Large intestine (tissue), 3 donors: ENCODE results near the gene FKBP9. TPM values are rescaled to one million over a fixed set of nuclear protein-coding genes. Genes with fewer than 3 reads are reported as not detected.
A peak's percentile ranks its signal among the peaks of the same experiment; 100 is the strongest.
"Not testable (repeated sequence)": the region's sequence is repeated elsewhere in the genome, so short reads cannot be mapped to it uniquely, and the experiment has no call there.

Source experiments
- DNase-seq, 2 donors: peaks; one replicate each; pipeline versions ENCODE4 v3.0.0 to v3.0.0-alpha.2; 2013
- H3K27ac ChIP-seq: one replicate; pipeline ENCODE4 v1.5.1; 2013; ENCODE audit warnings: low read length
- H3K27me3 ChIP-seq: 2 replicates; pipeline ENCODE4 v1.6.1; 2013; ENCODE audit warnings: low read length; ENCODE audit not compliant: control insufficient read depth, insufficient read depth
- H3K36me3 ChIP-seq: 2 replicates; pipeline ENCODE4 v1.6.1; 2013; ENCODE audit warnings: low read length; ENCODE audit not compliant: control insufficient read depth, insufficient read depth
- H3K4me1 ChIP-seq: one replicate; pipeline ENCODE4 v1.6.1; 2013; ENCODE audit warnings: low read length; ENCODE audit not compliant: control insufficient read depth, insufficient read depth
- H3K4me3 ChIP-seq: one replicate; pipeline ENCODE4 v1.5.1; 2013; ENCODE audit warnings: low read length
- H3K9me3 ChIP-seq: one replicate; pipeline ENCODE4 v1.6.1; 2013; ENCODE audit warnings: mild to moderate bottlenecking, low read depth, low read length, moderate library complexity; ENCODE audit not compliant: control insufficient read depth
- WGBS: methylation state at CpG from one replicate; pipeline ENCODE4 v1.1.5; 2013; ENCODE audit warnings: low lambda C conversion rate; ENCODE audit not compliant: insufficient coverage; 5-methylcytosine and 5-hydroxymethylcytosine counted together
- polyA plus RNA-seq: library from polyadenylated mRNA; unstranded; fragments of 120-200 nt; gene quantifications from one replicate; pipeline ENCODE4 v1.2.1, GENCODE V29; 2013

Gene FKBP9
- polyA plus RNA-seq, 1 donor, result 67.8 TPM

GRCh38 chr7:33004104-33004616 is 46.9 kb downstream of the FKBP9 start:
- WGBS, result no CpG with 5 or more reads among the region's 10 CpGs
- H3K36me3 ChIP-seq, result peaks cover 14% of the 10 kb centered on the region
- not testable (repeated sequence) for H3K9me3 ChIP-seq, H3K4me3 ChIP-seq, H3K27me3 ChIP-seq, H3K27ac ChIP-seq, DNase-seq, H3K4me1 ChIP-seq

DNA sequence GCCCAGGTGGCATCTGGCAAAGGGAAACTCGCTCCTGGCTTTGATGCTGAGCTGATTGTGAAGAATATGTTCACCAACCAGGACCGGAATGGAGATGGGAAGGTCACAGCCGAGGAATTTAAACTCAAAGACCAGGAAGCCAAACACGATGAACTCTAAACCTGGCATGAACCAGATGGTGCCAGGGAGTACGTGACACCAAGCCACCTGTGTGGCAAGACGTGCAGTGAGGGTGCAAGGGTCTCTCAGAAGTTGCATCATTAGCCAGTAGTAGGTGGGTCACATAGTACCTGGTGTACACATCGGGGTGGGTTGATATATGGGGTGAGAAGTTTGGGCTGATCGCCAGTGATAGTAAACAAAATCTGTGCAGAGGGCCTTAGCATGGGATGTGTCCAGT is 48.0 kb downstream of the FKBP9 start:
- not testable (repeated sequence) for DNase-seq, H3K4me1 ChIP-seq, H3K27ac ChIP-seq, H3K27me3 ChIP-seq, H3K4me3 ChIP-seq, H3K9me3 ChIP-seq
- H3K36me3 ChIP-seq, result peaks cover 14% of the 10 kb centered on the region
- WGBS, result no CpG with 5 or more reads among the region's 8 CpGs

DNA sequence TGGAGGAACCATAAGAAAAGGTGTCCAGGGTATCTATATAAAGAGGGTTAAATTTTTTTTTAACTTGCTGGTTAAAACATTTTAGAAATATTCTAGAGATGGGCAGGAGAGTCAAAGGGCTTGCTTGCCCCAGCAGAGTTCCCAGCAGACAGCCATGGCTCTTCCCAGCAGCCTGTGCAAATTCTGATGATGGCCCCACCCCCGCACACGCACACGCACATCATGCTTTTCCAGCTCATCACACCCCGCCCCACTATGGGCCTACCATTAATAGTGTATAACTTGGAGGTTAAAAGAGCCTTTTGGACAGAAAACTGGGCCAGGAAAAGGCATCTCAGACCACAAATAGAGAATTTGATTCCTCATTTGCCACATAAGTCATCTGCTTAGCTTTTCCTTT is 48.5 kb downstream of the FKBP9 start:
- not testable (repeated sequence) for H3K4me1 ChIP-seq, H3K9me3 ChIP-seq, H3K27me3 ChIP-seq, H3K4me3 ChIP-seq, H3K27ac ChIP-seq, DNase-seq
- H3K36me3 ChIP-seq, result peaks cover 14% of the 10 kb centered on the region
- no CpG with 5 or more reads among the region's 4 CpGs for WGBS

DNA sequence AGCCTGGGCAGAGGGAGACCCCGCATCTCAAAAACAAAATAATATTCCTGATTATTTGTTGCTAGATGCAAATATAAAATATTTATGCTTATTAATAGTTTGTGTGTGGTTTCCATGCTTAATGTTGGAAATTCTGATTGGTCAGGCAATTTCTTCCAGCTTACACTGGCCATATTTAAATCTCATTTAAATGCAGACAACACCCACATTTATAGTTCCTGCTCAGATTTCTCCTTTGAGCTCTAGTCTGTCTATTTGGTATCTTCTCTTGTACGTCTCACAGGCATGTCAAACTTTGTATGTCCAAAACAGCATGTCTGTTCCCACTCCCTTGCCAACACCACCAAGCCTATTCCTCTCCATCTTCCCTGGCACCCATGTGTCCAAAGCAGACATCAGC is 52.5 kb downstream of the FKBP9 start:
- WGBS, result no CpG with 5 or more reads among the region's 2 CpGs

GRCh38 chr7:33012364-33012763 is 55.1 kb downstream of the FKBP9 start:
- H3K9me3 ChIP-seq, result no peaks in the 10 kb centered on the region
- no peaks in the 10 kb centered on the region for H3K27me3 ChIP-seq
- H3K4me3 ChIP-seq, result no peak overlapping the region
- DNase-seq, result no peak
- H3K27ac ChIP-seq, result no peak overlapping the region
- no peaks in the 10 kb centered on the region for H3K4me1 ChIP-seq
- H3K36me3 ChIP-seq, result peaks cover 36% of the 10 kb centered on the region

More for the DNA sequence above, 52.5 kb downstream of the FKBP9 start:
- Histone ChIP-seq H3K9me3 (no peaks in the 10 kb centered on the region), H3K4me1 (no peaks in the 10 kb centered on the region), H3K27me3 (no peaks in the 10 kb centered on the region), H3K4me3 (no peak overlapping the region), H3K36me3 (peaks cover 21% of the 10 kb centered on the region), H3K27ac (no peak overlapping the region)
- no peak for DNase-seq

GRCh38 chr7:33024189-33024757 is 67.0 kb downstream of the FKBP9 start:
- DNase-seq, result peak in 1 of 2 donors; percentile 33
- H3K4me1 ChIP-seq, result no peaks in the 10 kb centered on the region
- no peak overlapping the region for H3K27ac ChIP-seq
- no peaks in the 10 kb centered on the region for H3K9me3 ChIP-seq
- H3K36me3 ChIP-seq, result peaks cover 37% of the 10 kb centered on the region
- H3K4me3 ChIP-seq, result no peak overlapping the region
- no peaks in the 10 kb centered on the region for H3K27me3 ChIP-seq
- WGBS, result 27% methylated on average over 3 of the region's 4 CpGs

GRCh38 chr7:33035776-33036175 is 78.5 kb downstream of the FKBP9 start:
- no peak overlapping the region for H3K4me3 ChIP-seq
- no peak overlapping the region for H3K27ac ChIP-seq
- no peaks in the 10 kb centered on the region for H3K9me3 ChIP-seq
- no peaks in the 10 kb centered on the region for H3K4me1 ChIP-seq
- WGBS, result 94% methylated on average over 2 of the region's 2 CpGs
- H3K36me3 ChIP-seq, result peaks cover 3% of the 10 kb centered on the region
- H3K27me3 ChIP-seq, result no peaks in the 10 kb centered on the region
- DNase-seq, result no peak

DNA sequence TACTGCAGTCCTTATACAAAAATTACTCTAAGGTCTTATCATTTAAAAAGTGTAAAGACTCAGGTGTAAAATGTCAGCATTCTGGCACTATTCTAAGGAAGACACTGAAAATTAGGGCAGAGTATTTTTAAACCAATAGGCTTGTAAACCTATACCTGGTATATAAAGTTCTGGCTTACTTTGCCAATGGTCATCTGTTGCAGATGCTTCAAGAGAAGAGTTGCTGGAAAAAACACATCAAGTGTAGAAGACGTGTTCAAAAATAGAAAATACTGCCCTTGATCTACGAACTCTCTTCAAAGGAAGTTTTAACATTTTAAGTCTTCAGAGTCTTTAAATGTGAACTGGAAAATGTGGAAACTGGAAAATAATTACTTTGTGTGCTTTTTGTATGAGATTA is 81.4 kb downstream of the FKBP9 start:
- no peaks in the 10 kb centered on the region for H3K9me3 ChIP-seq
- DNase-seq, result no peak
- peaks cover 18% of the 10 kb centered on the region for H3K4me1 ChIP-seq
- peaks cover 3% of the 10 kb centered on the region for H3K36me3 ChIP-seq
- peak overlapping the region; percentile 54 for H3K4me3 ChIP-seq
- no peaks in the 10 kb centered on the region for H3K27me3 ChIP-seq
- H3K27ac ChIP-seq, result peak overlapping the region; percentile 82
- WGBS, result no CpG with 5 or more reads among the region's 2 CpGs

DNA sequence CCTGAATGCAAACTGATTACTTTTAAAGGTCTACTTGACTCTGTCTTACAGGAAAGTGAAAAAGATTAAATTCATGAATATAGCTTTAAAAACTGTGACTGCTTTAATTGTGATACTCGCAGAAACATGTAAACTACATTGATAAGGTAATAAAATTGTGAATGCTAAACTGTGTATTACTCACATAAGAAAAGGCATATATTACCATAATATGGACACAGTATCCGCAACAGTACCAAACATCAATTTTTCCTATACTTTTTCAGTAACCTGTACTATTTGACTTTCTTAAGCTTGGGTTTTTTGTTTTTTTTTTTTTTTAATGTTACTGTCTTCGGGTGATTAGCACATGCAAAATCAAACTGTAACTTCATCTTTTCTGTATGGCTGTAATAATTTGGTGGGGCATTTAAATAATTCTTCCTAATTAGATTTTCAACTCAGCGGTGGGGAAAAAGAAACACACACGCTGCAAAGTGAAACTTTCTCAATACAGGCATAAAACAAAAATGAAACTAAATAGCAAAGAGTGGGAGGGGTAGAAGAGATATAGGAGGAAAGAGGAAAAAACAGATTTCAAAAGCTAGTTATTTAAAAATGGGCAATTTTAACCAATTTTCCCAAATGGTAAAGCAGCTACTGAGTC is 82.1 kb downstream of the FKBP9 start:
- Histone ChIP-seq H3K27me3 (no peaks in the 10 kb centered on the region), H3K4me3 (peak overlapping the region; percentile 54), H3K27ac (peak overlapping the region; percentile 82), H3K9me3 (no peaks in the 10 kb centered on the region), H3K4me1 (peaks cover 19% of the 10 kb centered on the region), H3K36me3 (peaks cover 3% of the 10 kb centered on the region)
- 21% methylated on average over 3 of the region's 5 CpGs for WGBS
- DNase-seq, result peak in 1 of 2 donors; percentile 56

DNA sequence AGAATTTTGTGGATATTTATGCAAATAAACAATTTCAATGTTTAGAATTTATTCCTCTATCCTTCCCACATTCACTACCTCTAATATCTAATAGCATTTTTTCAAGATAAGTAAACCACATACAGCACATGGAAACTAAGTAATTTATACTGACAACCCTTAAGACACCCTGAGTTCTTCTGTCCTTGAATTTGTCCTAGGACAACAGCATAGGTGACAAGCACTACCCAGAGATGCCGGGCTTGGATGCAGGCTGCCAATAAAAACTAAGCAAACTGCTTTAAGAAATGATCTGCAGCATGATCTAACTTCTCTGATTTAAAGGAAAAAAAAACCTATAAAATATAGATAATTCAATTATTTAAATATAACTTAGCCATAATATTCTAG is 82.7 kb downstream of the FKBP9 start:
- H3K4me3 ChIP-seq, result peak overlapping the region; percentile 54
- no peaks in the 10 kb centered on the region for H3K9me3 ChIP-seq
- peak overlapping the region; percentile 82 for H3K27ac ChIP-seq
- no CpG with 5 or more reads among the region's 1 CpG for WGBS
- no peaks in the 10 kb centered on the region for H3K27me3 ChIP-seq
- H3K4me1 ChIP-seq, result peaks cover 20% of the 10 kb centered on the region
- peaks cover 3% of the 10 kb centered on the region for H3K36me3 ChIP-seq
- DNase-seq, result no peak
